GM18507 (cell line): ENCODE data around the gene BRMS1.

ENCODE experiments used
- DNase-seq: peaks from one replicate; pipeline ENCODE4 v3.0.0; 2011; ENCODE audit warnings: low read depth; ENCODE audit not compliant: insufficient read length; ENCODE audit errors: extremely low spot score
- FAIRE-seq: peaks from 2 replicates; lab custom pipeline; 2011; peaks lifted over from hg19 to GRCh38; lab: Jason Lieb, UNC

BRMS1 gene

DNA sequence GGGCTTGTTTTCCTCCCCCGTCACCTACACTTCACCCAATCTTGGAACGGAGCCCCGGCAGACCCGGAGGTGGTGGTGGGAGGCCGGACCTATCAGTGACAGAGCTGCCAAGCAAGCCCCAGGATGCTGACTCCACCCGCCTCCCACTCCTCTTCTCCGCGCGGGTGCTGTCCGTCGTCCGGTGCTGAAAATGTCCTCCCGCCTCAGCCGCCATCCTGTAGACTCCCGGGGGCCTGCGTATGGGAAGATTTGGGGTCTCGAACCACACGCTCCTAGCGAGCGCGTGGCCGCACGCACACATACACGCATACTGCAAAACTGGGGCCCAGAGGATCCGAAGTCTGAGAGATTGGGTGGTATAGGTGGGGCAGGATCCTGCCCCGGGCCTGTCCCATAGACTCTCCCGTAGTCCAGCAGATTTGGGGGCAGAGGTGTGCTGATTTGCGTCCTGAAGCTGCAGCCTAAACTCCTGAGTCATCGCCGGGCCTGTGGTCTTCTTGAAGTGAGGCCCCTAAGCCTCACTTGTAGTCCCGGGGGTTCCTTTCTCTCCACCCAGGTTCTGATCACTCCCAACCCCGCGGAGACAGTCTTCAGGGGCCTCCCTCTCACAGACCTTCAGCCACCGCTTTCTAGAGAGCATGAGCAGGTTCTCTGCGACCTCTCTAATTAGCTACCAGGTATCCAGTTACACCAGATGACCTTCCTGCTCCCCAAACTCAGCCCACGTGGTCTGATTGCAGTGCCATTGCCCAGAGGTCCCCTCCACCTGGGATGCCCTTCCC, 55.2 kb downstream of the BRMS1 start:
- DNase-seq (peak; percentile 73), FAIRE-seq (no peak)

- peak; percentile 100 for FAIRE-seq
Observed at GRCh38 chr11:66288671-66289547, 56.0 kb downstream of the BRMS1 start, which contains the start of gene YIF1A. TSS of gene YIF1A (minus strand) at chr11:66289143. CDS start at chr11:66288985, 158 bp downstream.

GRCh38 chr11:66287889-66288670, 56.8 kb downstream of the BRMS1 start:
- no peak for DNase-seq
- FAIRE-seq = peak; percentile 12

More at GRCh38 chr11:66288671-66289547, 56.0 kb downstream of the BRMS1 start, which contains the start of gene YIF1A:
- DNase-seq = peak; percentile 100
